ENCODE measurements around the gene TGFBR3.

The TGFBR3 gene

DNA sequence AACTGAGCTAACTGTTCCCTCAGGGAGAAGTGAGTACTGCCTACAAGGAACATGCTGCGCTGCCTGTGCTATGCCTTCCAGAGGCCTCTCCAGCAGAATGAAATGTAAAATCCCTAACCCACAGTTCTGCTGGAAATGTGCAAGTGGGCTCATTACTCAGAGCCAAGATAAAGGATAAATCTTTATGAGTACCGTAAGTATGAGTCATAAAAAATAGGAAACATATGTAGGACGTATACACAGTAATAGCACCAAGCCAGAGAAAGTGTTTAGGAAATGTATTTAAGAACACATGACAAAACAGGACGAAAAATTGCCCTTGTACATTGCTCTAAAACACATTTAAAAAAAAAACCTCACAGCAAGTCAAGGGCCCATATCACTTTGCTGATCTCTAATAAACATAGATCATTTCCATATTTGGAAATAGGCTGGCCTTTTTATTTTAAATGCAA, 104.6 kb downstream of the TGFBR3 start:
- no peak overlapping the region for H3K4me3 Mint-ChIP-seq
- ATAC-seq (replicated peaks) (no peak), DNase-seq (no peak)
- H3K27ac Mint-ChIP-seq, result peak overlapping the region; percentile 9 to 28
- no peaks in the 10 kb centered on the region for H3K9me3 Mint-ChIP-seq
- peaks cover 38% of the 10 kb centered on the region for H3K36me3 Mint-ChIP-seq (ENCODE audit: insufficient read depth)
- H3K4me1 Mint-ChIP-seq (ENCODE audit: low read depth in 2 of 2), result peaks cover 28 to 65% of the 10 kb centered on the region in 2 donors
- no peaks in the 10 kb centered on the region for H3K27me3 Mint-ChIP-seq

DNA sequence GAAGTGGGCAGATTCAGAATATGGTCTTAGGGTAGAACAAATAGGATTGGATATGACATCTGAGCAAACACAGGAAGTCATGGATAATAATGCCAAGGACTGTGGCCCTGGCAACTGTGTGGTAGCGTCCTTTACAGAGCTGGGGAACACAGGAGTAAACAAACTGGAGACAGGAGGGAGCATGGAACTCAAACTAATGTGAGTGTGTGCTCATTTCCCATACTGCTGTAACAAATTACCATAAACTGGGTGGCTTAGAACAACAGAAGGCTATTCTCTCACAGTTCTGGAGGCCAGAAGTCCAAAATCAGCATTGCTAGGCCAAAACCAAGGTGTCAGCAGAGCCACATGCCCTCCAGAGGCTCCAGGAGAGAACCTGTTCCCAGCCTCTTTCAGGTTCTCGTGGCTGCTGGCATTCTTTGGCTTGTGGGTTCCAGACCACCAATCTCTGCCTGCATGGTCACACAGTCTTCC, 106.4 kb downstream of the TGFBR3 start:
- Mint-ChIP-seq H3K36me3 (ENCODE audit: insufficient read depth) (peaks cover 29% of the 10 kb centered on the region), H3K27me3 (no peaks in the 10 kb centered on the region), H3K9me3 (no peaks in the 10 kb centered on the region), H3K27ac (peak overlapping the region; percentile 29 to 84), H3K4me1 (ENCODE audit: low read depth in 2 of 2) (peaks cover 30 to 63% of the 10 kb centered on the region in 2 donors), H3K4me3 (no peak overlapping the region)
- no peak for ATAC-seq (replicated peaks)
- DNase-seq, result no peak

DNA sequence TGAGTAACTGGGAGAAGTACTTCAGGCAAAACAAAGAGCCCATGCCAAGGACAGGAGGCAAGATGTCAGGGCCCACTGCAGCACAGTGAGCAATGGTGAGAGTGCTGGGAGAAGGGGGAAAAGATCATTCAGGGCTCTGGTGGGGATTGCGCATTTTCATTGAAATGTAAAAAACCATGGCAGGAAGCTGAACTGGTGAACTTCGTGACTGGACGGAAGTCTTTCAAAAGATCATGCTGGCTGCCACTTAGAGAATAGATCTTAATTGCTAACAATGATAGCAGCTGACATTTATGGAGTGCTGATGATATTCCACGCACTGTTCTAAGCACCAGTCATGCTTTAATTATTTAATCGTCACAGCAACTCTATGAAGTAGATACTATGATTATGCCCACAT, 107.0 kb downstream of the TGFBR3 start:
- H3K4me1 Mint-ChIP-seq (ENCODE audit: low read depth in 2 of 2), result peaks cover 26 to 58% of the 10 kb centered on the region in 2 donors
- H3K27me3 Mint-ChIP-seq, result no peaks in the 10 kb centered on the region
- ATAC-seq (replicated peaks), result no peak
- peak overlapping the region; percentile 29 to 84 for H3K27ac Mint-ChIP-seq
- peaks cover 29% of the 10 kb centered on the region for H3K36me3 Mint-ChIP-seq (ENCODE audit: insufficient read depth)
- H3K4me3 Mint-ChIP-seq, result no peak overlapping the region
- H3K9me3 Mint-ChIP-seq, result no peaks in the 10 kb centered on the region
- no peak for DNase-seq

DNA sequence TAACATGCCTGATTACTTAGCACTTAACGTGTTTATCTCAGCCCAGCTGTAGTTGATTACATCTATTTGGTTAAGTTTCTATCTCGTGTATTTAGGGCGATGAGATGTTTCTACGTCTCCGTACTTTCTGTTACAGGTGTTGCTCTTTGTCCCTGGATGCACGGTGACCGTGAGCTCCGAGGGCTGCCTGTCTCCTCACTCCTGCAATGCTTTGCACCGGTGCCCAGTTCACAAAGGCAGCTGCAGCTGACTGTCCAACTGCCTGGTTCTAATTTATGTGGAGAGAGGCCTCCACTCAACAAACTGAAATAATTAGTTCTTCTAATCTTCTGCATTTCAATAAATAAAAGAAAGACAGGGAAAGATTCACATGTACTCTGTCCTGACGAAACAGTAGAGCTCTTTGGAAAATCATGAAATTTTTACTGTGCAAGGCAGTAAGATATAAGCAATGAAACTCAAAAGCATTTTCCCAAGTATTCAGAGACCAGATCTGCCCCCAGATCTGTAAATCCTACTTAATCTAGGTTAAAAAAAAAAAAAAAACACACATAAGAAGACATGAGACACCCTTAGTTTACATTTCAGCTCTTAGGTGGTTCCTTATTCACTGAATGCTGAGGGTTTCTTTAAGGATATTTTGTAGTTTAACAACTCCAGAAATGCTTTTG, 108.2 kb downstream of the TGFBR3 start:
- H3K4me3 Mint-ChIP-seq, result no peak overlapping the region
- no peak for ATAC-seq (replicated peaks)
- no peak for DNase-seq
- no peaks in the 10 kb centered on the region for H3K9me3 Mint-ChIP-seq
- peak overlapping the region; percentile 27 to 84 for H3K27ac Mint-ChIP-seq
- peaks cover 27% of the 10 kb centered on the region for H3K36me3 Mint-ChIP-seq (ENCODE audit: insufficient read depth)
- H3K27me3 Mint-ChIP-seq, result no peaks in the 10 kb centered on the region
- peaks cover 26 to 65% of the 10 kb centered on the region in 2 donors for H3K4me1 Mint-ChIP-seq (ENCODE audit: low read depth in 2 of 2)

DNA sequence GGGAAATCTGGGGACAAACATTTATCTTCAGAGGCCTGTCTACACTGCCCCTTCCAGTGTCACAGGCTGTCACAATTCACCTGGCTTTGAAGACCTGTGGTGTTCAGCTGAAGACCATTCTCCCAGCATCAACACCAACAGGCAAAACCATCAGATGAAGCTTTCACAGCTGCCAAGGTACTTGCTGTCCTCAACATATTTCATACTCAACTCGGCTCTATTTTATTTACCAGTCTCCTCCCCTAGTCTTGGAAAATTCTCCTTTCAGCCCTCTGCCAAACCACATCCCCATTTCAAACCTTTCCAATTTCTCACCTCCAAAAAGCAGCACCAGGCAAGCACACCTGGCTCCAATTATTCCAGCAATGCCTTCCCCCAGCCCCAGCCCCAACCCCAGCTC, 108.8 kb downstream of the TGFBR3 start:
- DNase-seq (no peak), ATAC-seq (replicated peaks) (no peak)
- H3K36me3 Mint-ChIP-seq (ENCODE audit: insufficient read depth), result peaks cover 21% of the 10 kb centered on the region
- H3K27me3 Mint-ChIP-seq, result no peaks in the 10 kb centered on the region
- peaks cover 28 to 69% of the 10 kb centered on the region in 2 donors for H3K4me1 Mint-ChIP-seq (ENCODE audit: low read depth in 2 of 2)
- H3K27ac Mint-ChIP-seq, result peak overlapping the region; percentile 73 to 84
- H3K9me3 Mint-ChIP-seq, result no peaks in the 10 kb centered on the region
- H3K4me3 Mint-ChIP-seq, result no peak overlapping the region

DNA sequence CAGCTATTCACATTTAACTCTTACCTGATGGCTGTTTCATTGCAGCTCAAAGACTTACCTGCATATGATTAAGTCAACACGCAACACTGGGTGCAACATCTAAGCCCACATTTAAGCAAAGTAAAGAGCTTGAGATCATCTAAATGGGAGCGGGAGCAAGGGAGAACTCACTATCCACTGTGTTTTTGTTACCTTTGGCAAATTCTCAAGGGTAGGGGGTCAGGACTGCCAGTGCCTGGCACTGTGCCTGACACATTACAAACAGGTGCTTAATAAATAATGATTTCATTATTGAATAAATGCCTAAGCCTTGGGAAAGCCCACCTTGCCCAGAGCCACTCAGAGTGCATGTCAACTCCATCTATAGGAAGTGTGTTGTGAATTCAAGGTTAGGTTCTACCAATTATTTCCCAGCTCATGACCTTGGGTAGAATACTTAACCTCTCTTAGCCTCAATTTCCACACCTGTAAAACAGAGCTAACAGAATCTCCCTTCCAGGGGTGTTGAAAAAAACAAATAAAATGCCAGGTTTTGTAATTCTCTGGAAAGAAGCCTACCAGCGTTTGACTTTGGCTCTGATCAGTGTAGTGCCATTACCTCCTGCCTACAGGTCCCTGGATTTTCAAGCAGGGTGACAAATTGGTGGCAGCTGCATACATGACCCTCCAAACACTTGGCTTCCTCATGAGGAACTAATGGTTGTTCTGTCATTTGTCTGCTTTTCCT, 109.7 kb downstream of the TGFBR3 start:
- H3K4me3 Mint-ChIP-seq, result no peak overlapping the region
- H3K36me3 Mint-ChIP-seq (ENCODE audit: insufficient read depth), result peaks cover 13% of the 10 kb centered on the region
- H3K27me3 Mint-ChIP-seq, result no peaks in the 10 kb centered on the region
- no peak for DNase-seq
- H3K9me3 Mint-ChIP-seq, result no peaks in the 10 kb centered on the region
- ATAC-seq (replicated peaks), result no peak
- peak overlapping the region; percentile 73 to 84 for H3K27ac Mint-ChIP-seq
- H3K4me1 Mint-ChIP-seq (ENCODE audit: low read depth in 2 of 2), result peaks cover 26 to 66% of the 10 kb centered on the region in 2 donors

DNA sequence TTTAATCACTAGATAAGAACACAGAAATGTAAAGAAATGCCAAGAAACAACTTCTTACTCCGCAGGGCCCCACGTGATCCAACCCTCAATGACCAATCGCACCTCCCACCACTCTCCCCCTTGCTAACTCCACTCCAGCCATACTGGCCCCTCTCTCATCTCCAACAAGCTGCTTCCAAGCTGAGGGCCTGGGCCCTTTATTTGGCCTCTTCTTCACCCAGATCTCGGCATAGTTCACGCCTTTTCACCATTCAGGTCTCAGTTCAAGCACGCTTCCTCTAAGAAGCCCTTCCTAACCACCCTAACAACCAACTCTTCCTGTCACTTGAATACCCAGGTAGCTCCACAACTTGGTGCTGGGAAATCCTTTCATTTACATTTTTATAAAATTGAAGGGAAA, 110.7 kb downstream of the TGFBR3 start:
- ATAC-seq (replicated peaks), result peak; percentile 31
- no peaks in the 10 kb centered on the region for H3K27me3 Mint-ChIP-seq
- no peaks in the 10 kb centered on the region for H3K9me3 Mint-ChIP-seq
- H3K4me3 Mint-ChIP-seq, result no peak overlapping the region
- peaks cover 28 to 65% of the 10 kb centered on the region in 2 donors for H3K4me1 Mint-ChIP-seq (ENCODE audit: low read depth in 2 of 2)
- H3K27ac Mint-ChIP-seq, result peak overlapping the region; percentile 4 to 82
- H3K36me3 Mint-ChIP-seq (ENCODE audit: insufficient read depth), result peaks cover 9% of the 10 kb centered on the region
- DNase-seq, result no peak

DNA sequence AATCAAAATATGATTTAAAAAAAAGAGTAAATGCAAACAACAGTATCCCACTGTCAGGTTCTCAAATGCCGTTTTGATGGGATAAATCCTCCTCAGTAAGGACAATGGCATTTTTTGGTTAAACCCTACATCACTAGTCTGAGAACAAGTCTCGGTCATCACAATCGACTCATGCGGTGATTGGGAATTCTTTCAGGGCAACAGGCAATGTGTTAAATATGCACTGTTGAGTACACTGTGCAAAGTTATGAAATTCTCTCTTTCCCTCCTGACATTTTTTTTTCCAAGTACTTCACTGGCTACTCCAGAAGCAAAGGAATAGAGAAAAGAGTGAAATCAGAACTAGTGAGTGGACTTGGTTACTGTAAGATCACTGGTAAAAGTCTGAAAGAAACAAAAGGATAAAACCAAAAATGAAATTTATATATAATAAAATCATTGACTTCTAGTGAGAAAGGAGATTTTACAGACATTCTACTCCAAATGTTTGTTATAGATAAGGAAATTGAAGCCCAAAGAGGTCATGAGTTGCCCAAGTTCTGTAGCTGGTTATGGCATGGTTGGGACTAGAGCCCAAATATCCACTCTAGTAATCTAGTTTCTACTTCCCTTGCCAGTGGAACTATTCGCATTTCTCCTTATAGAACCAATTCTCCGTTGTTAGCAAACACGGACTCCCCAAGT, 111.3 kb downstream of the TGFBR3 start:
- Mint-ChIP-seq H3K9me3 (no peaks in the 10 kb centered on the region), H3K4me3 (no peak overlapping the region), H3K4me1 (ENCODE audit: low read depth in 2 of 2) (peaks cover 28 to 63% of the 10 kb centered on the region in 2 donors), H3K27me3 (no peaks in the 10 kb centered on the region), H3K36me3 (ENCODE audit: insufficient read depth) (peaks cover 9% of the 10 kb centered on the region), H3K27ac (peak overlapping the region in 1 of 2 donors; percentile 82)
- no peak for ATAC-seq (replicated peaks)
- no peak for DNase-seq

DNA sequence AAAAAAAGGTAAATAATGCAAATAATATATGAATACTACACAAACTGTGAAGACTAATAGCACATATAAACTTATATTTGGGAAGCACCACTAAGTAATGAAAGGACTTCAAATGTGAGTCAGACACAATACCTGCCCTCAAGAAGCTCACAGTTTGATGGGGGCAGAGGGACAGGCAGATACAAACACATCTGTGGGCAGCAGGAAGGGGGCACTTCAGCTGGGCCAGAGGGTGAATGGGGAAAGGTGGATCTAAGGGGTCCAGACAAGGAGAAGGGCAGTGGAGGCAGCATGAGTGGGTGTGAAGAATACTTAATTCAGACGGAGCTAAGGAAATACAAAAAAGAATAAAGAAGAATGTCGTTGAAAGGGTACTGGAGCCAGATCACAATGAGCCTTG, 114.2 kb downstream of the TGFBR3 start:
- Mint-ChIP-seq H3K27me3 (no peaks in the 10 kb centered on the region), H3K9me3 (no peaks in the 10 kb centered on the region), H3K4me3 (no peak overlapping the region), H3K27ac (no peak overlapping the region), H3K4me1 (ENCODE audit: low read depth in 2 of 2) (peaks cover 29 to 64% of the 10 kb centered on the region in 2 donors), H3K36me3 (ENCODE audit: insufficient read depth) (peaks cover 3% of the 10 kb centered on the region)
- no peak for ATAC-seq (replicated peaks)
- no peak for DNase-seq

DNA sequence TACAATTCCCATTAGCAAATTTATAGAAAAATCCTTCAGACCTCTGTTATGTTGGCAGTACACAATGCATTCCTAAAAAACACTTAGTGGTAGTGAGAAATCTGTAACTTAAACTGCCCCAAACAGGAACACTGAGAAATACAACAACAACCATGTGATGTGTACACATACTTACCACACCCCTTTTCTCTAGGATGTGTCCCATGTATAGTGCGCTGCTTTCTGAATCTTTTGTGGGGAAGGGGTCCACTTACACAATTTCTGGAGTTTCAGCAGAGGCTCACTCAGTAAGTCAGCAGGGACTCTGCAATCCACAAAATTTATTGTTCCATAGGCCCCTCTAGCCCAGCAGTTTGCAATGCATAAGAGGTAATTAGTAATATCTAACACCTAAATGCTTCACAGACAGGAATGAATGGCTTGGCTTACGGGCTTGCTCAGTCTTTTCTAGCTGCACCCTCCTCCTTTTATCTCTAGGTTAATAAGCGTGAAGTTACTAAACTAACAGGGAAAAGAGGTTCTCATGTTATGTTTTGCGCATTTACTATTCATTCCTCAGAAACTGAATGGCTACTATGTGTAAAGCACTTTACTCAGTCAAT, 115.2 kb downstream of the TGFBR3 start:
- Mint-ChIP-seq H3K9me3 (no peaks in the 10 kb centered on the region), H3K4me1 (ENCODE audit: low read depth in 2 of 2) (peaks cover 26 to 60% of the 10 kb centered on the region in 2 donors), H3K27me3 (no peaks in the 10 kb centered on the region), H3K27ac (no peak overlapping the region), H3K36me3 (ENCODE audit: insufficient read depth) (peaks cover 3% of the 10 kb centered on the region), H3K4me3 (no peak overlapping the region)
- ATAC-seq (replicated peaks) (no peak), DNase-seq (no peak)

DNA sequence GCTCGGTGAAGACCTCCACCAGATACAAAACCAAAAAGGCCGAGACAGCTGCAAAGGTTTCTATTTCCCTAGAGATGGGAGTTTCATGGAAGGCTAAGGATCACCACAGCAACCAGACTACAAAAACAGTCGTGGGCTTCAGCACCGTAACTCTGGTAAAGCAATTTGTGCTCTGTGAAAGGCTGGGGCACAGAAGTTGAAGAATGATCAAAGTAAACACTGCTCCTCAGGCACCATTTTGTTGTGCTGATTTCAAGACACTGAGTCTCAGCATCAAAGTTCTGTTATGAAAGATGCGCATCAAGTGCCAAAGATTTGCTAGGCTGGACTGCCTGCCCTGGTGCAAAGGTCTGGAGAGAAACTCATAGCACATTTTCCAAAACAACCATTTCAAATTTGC, 116.2 kb downstream of the TGFBR3 start:
- no peak overlapping the region for H3K4me3 Mint-ChIP-seq
- DNase-seq (no peak), ATAC-seq (replicated peaks) (no peak)
- H3K27ac Mint-ChIP-seq, result peak overlapping the region; percentile 24 to 39
- H3K27me3 Mint-ChIP-seq, result no peaks in the 10 kb centered on the region
- no peaks in the 10 kb centered on the region for H3K9me3 Mint-ChIP-seq
- H3K4me1 Mint-ChIP-seq (ENCODE audit: low read depth in 2 of 2), result peaks cover 20 to 59% of the 10 kb centered on the region in 2 donors
- H3K36me3 Mint-ChIP-seq (ENCODE audit: insufficient read depth), result peaks cover 8% of the 10 kb centered on the region

DNA sequence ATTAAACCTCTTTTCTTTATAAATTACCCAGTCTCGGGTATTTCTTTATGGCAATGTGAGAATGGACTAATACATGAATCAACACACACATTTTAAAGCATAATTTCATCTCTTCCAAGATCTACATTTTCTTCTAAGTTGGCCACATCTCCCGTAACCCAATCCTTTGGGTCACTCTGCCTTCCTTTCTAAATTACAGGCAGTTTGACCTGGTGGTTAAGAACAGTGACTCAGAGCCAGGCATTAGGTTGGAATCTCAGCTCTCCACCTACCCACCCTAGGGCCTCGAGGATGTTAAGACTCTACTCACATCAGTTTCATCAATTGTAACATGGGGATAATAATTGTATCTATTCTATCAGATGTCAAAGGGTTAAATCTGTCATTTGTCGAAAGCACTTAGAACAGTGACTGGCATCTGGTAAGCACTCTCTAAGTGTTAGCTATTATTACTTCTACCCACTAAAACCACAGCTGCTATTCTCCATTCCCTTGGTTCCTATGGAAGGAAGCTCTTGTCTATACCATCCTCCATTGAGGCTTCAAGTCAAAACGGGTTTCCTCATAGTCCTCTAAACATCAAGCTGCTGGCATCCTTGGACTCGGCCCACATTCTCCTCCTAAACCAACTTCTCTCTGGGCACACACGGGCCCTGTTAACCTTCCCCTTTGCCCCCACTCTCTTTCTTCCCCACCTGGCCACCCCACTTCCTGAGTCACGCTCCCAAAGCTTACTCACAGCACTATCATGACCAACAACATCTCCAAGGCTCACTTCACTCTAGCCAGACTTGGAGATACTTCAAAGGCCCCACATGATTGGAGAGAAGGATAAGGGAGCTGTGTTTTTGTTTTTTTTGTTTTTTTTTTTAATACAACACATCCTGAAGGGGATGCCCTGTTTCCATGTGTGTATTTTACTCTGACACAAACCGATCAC, 116.9 kb downstream of the TGFBR3 start:
- H3K27me3 Mint-ChIP-seq, result no peaks in the 10 kb centered on the region
- no peaks in the 10 kb centered on the region for H3K9me3 Mint-ChIP-seq
- peaks cover 9% of the 10 kb centered on the region for H3K36me3 Mint-ChIP-seq (ENCODE audit: insufficient read depth)
- ATAC-seq (replicated peaks), result no peak
- peak overlapping the region; percentile 24 to 39 for H3K27ac Mint-ChIP-seq
- no peak for DNase-seq
- H3K4me1 Mint-ChIP-seq (ENCODE audit: low read depth in 2 of 2), result peaks cover 20 to 64% of the 10 kb centered on the region in 2 donors
- H3K4me3 Mint-ChIP-seq, result no peak overlapping the region

Data from effector memory CD8-positive, alpha-beta T cell (primary cell).